Measurements from ENCODE around the gene SND1.

SND1 gene

DNA sequence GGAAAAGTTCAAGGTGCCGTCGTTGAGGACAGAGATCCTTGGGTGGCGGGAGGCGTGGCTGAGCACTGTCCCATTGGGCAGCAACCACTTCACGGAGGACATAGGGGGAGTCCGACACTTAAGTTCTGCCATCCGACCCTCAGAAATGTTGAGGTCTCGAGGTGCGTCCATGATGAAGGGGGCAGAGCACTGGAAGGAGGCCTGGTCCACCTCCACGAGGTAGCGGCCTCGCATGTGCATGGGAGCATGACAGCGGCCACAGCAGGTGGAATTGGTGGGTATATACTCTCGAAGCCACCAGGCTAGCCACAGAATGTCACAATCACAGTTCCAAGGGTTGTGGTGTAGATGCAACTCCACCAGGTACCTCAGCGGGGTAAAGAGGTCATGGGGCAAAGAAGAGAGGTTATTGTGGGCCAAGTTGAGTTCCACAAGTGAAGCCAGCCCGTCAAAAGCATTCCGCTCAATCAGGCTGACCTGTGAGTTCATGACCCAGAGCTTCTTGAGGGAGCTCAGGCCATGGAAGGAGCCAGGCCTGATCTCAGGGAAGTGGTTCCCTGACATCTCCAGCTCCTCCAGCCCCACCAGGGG is 377.5 kb downstream of the SND1 start:
- TF ChIP-seq, protein P1, sequence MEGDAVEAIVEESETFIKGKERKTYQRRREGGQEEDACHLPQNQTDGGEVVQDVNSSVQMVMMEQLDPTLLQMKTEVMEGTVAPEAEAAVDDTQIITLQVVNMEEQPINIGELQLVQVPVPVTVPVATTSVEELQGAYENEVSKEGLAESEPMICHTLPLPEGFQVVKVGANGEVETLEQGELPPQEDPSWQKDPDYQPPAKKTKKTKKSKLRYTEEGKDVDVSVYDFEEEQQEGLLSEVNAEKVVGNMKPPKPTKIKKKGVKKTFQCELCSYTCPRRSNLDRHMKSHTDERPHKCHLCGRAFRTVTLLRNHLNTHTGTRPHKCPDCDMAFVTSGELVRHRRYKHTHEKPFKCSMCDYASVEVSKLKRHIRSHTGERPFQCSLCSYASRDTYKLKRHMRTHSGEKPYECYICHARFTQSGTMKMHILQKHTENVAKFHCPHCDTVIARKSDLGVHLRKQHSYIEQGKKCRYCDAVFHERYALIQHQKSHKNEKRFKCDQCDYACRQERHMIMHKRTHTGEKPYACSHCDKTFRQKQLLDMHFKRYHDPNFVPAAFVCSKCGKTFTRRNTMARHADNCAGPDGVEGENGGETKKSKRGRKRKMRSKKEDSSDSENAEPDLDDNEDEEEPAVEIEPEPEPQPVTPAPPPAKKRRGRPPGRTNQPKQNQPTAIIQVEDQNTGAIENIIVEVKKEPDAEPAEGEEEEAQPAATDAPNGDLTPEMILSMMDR (IDR thresholded peaks at IDR 0.05): no peak

GRCh38 chr7:128030263-128030653 is 378.3 kb downstream of the SND1 start:
- TF ChIP-seq, protein P1 (IDR thresholded peaks at IDR 0.05): no peak

DNA sequence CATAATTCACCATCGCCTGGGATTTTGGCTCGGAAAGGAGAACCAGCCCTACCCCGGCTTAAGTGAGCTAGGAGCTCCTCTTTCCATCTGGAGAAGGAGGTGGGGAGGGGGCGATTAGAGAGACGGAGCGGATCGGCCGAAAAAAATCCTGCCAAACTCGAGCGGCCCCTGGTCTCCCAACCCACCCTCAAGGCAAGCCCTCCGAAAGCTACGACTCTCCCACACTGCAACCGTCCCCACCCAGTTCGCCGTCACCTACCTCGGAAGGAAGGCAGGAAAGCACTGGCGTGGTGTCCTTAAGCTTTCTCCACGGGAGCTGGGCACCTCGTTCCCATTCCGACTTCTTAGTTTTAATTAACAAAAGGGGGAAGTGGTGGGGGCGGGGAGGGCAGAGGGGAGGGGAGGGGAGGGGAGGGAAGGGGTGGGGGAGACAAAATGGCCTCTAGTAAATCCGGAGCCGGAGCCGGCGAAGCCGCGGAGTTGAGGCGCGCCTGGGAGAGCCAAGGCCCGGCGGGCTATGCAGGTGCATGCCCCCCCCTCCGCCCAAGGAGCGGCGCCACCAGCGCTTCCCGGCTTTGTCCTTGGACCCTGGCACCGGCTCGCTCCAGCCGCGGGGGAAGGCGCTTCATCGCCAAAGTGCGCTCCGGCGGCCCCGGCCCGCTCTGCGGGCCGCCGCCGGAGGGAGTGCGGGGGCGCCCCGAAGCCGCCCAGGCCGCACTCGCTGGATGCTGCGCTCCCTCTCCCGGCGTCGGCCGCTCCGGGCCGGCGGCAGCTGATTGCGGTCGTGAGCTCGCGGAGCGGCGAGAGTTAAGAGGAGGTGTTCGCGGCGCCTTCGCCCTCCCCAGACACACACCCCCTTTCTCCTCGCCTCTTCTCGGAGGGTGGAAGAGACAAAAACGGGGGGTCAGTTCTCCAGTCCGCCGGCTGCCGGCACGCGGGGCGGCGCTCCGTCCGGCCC is 378.9 kb downstream of the SND1 start, which contains the start of gene LRRC4:
Gene LRRC4 (minus strand): TSS at position 784 of the 958 bp plus-strand sequence. CDS start 797 bp downstream, outside the sequence.
- TF ChIP-seq, protein P1 (IDR thresholded peaks at IDR 0.05): no peak

GRCh38 chr7:128031901-128032604 is 380.1 kb downstream of the SND1 start:
- TF ChIP-seq, protein P1 (IDR thresholded peaks at IDR 0.05): no peak

DNA sequence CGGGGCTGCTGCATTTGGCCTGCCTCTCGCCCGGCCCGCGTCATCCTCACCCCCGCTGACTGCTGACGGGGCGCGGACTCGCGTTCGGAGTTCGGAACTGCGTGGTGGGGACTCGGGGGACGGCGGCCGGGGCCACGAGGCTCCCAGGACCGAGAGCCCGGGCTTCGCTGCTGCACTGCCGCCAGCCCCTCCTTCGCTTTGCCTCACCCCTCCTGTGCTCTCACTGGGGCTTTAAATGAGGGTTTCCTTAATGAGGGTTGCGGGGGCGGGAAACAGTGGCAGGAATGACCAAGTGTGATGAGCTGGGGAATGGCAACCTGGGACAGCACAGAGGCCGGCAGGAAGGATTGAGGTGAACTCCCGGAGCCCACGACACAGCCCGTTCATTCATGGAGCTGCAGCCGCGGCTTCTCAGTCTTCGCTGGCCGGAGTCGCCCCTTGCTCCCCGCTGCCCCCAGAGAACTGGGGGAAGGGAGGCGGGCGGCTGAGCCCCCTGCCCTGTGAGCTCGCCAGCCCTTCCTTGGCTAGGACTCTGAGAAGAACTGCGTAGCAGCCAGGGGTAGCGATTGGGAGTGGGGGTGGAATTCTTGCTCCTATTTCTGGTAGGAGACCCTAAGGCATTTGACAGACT is 380.7 kb downstream of the SND1 start:
- TF ChIP-seq, protein P1 (IDR thresholded peaks at IDR 0.05): no peak

DNA sequence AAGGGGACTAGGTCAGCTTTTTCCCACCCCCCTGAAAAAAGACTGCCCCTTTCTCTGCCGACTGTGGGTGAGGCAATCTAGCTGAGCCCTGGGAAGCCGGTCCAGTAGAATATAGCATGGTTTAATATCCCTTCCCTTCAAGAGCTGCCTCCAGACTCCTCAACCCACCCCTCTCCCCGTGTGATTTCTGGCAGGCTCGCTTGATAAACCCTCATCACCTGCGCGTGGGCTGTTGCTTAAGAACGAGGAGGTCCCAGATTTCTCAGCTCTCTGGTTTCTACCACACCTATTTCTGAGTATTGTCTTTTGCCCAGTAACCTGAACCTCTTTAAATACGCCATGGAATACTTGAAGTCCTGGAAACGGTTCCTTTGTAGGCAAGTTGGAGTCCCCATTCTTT is 381.3 kb downstream of the SND1 start:
- TF ChIP-seq, protein P1 (IDR thresholded peaks at IDR 0.05): no peak

DNA sequence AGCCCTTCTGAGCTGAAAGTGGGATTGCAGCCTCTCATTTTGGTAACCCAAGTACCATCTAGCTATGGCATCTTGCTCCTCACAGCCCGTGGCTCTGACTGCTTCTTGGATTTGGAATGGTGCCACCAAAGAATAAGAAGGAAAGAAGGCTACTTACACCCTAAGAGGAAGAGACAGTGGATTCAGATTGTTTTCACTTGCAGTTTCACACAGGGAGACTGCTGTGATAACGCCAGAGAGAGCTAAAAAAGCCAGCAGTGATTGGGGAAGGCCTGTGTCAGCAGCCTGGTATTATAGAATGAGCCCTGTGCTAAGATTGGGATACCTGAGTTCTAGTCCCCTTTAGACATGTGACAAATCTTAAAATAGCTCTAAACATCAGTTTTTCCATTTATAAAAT is 382.8 kb downstream of the SND1 start:
- TF ChIP-seq, protein P1 (IDR thresholded peaks at IDR 0.05): no peak

All from LNCAP (cell line).